ENCODE measurements around the gene TM4SF4. TPM values are rescaled to one million over a fixed set of nuclear protein-coding genes. Genes with fewer than 3 reads are reported as not detected.

TM4SF4 gene
- total and polyA plus RNA-seq, 8 donors: 0.13 to 2.0 (median 0.21) TPM; not detected in 3

DNA sequence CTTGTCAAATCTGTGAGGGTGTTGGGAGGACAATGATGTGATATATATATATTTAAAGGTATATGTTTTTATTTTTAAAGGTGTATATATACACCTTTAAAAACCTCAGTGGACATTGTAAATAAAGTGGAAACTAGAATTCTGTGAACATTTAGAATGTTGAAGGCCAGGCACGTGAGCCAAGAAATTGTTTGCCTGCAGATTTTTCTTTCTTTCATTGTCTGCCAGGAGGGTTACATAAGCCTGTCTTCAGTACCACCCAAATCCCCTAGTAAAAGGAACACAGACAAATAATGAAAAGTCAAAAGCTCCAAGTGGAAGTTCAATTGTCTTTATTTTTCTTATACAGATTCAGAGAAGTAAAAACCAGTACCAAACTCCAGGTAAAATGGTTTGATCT lies 42.4 kb downstream of the TM4SF4 start:
- DNase-seq (no peak), ATAC-seq (no peak)
- H3K4me3 ChIP-seq: no peak overlapping the region
- intact Hi-C loops (cut with DNase I): no loop called here
- H3K27me3 ChIP-seq: no peaks in the 10 kb centered on the region
- H3K27ac ChIP-seq: no peak overlapping the region
- H3K4me1 ChIP-seq: peaks cover 0 to 4% of the 10 kb centered on the region in 2 donors
- H3K36me3 ChIP-seq: peaks cover 0 to 11% of the 10 kb centered on the region in 2 donors
- TF ChIP-seq CTCF (IDR thresholded peaks at IDR 0.05): no peak
- no peaks in the 10 kb centered on the region for H3K9me3 ChIP-seq

GRCh38 chr3:149519912-149520311 lies 45.4 kb downstream of the TM4SF4 start:
- Histone ChIP-seq H3K36me3 (peaks cover 0 to 11% of the 10 kb centered on the region in 2 donors), H3K27me3 (no peaks in the 10 kb centered on the region), H3K4me3 (no peak overlapping the region), H3K4me1 (no peaks in the 10 kb centered on the region), H3K27ac (no peak overlapping the region), H3K9me3 (no peaks in the 10 kb centered on the region)
- no peak for TF ChIP-seq CTCF (IDR thresholded peaks at IDR 0.05)
- ATAC-seq: no peak
- intact Hi-C loops (cut with DNase I): loop anchor here in 1 of 2 donors (10.0 kb wide), 1 partner anchor 195 kb away; no protein-coding TSS in a partner anchor
- no peak for DNase-seq

- no peak overlapping the region for H3K27ac ChIP-seq
- H3K9me3 ChIP-seq: no peaks in the 10 kb centered on the region
- H3K4me3 ChIP-seq: no peak overlapping the region
- H3K36me3 ChIP-seq: peaks cover 0 to 11% of the 10 kb centered on the region in 2 donors
- ATAC-seq (no peak), DNase-seq (no peak)
- intact Hi-C loops (cut with DNase I): loop anchor here in 1 of 2 donors (10.0 kb wide), 1 partner anchor 191 kb away; no protein-coding TSS in a partner anchor
- H3K4me1 ChIP-seq: peaks cover 7 to 20% of the 10 kb centered on the region in 2 donors
- no peak for TF ChIP-seq CTCF (IDR thresholded peaks at IDR 0.05)
- no peaks in the 10 kb centered on the region for H3K27me3 ChIP-seq
Observed at GRCh38 chr3:149523512-149524299, 49.2 kb downstream of the TM4SF4 start.

GRCh38 chr3:149527531-149528339 lies 53.2 kb downstream of the TM4SF4 start:
- Histone ChIP-seq H3K27ac (peak overlapping the region; percentile 68 to 83), H3K4me3 (no peak overlapping the region), H3K36me3 (no peaks in the 10 kb centered on the region), H3K4me1 (peaks cover 8 to 20% of the 10 kb centered on the region in 2 donors), H3K27me3 (no peaks in the 10 kb centered on the region), H3K9me3 (no peaks in the 10 kb centered on the region)
- intact Hi-C loops (cut with DNase I): loop anchor here in 1 of 2 donors (5.0 to 10.0 kb wide), 2 partner anchors 130 to 187 kb away; partner anchors contain the start of gene WWTR1
- no peak for TF ChIP-seq CTCF (IDR thresholded peaks at IDR 0.05)
- ATAC-seq (peak; percentile 92), DNase-seq (peak in 1 of 4 donors; percentile 51)

GRCh38 chr3:149528340-149528650 lies 53.8 kb downstream of the TM4SF4 start:
- no peaks in the 10 kb centered on the region for H3K9me3 ChIP-seq
- ATAC-seq (peak; percentile 62), DNase-seq (no peak)
- TF ChIP-seq CTCF (IDR thresholded peaks at IDR 0.05): no peak
- H3K36me3 ChIP-seq: no peaks in the 10 kb centered on the region
- no peak overlapping the region for H3K4me3 ChIP-seq
- H3K27me3 ChIP-seq: no peaks in the 10 kb centered on the region
- intact Hi-C loops (cut with DNase I): loop anchor here in 1 of 2 donors (5.0 to 10.0 kb wide), 2 partner anchors 129 to 187 kb away; partner anchors contain the start of gene WWTR1
- peak overlapping the region; percentile 68 to 83 for H3K27ac ChIP-seq
- H3K4me1 ChIP-seq: peaks cover 8 to 23% of the 10 kb centered on the region in 2 donors

Measured in left lung (tissue), 10 donors.